Suppressor macrophage treated with lipopolysaccharide for 1 hour (primary cell): ENCODE results near the gene DYRK2.
A peak's percentile ranks its signal among the peaks of the same experiment; 100 is the strongest.

ENCODE experiments used
- DNase-seq, 3 donors: peaks; one replicate each; pipeline ENCODE4 v3.0.0-alpha.2; 2020 to 2022

Gene DYRK2

DNA sequence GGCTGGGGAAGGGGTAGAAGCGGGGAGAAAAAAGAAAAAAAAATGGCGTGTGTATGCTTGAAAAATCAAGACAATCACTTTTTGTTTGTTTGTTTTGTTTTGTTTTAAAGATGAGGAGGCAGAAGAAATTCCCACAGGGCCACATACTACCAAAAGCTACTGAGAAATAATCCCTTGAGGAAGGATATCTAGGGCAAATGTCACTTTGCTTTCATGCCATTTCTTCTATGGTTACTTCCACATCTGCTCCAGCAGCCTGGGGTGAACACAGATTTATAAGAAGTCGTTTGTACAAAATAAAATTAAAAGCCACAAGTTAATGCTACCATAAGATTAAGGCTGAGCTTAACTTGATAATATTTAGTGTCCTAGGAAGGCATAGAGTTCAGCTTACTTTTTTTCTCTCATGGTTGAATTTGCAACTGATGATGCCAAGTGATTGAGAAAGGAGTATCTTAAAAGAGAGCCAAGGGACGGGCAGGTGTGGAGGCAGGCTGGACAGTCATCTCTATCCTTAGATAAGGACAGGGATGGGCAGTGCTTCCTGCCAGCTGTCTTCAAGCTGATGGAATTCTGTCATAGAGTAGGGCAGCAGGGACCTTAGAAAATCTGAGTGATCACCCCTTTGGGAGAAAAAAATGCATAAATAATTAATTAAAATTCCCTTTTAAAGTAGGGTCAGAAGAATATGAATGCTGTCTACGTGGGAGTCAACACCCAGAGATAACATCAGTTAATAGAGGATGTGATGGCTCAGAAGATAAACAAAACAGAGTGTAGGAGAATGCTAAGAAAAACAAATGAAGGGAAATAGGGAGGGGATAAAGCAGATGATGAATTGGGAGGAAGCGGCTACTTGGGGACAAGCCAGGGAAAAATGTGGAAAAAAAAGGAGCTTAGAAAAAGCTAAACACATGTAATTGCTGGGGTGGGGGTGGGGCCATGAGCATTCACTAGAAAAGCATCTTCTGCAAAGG lies 57.1 kb downstream of the DYRK2 start:
- DNase-seq = no peak

GRCh38 chr12:67709367-67709954 lies 60.9 kb downstream of the DYRK2 start:
- no peak for DNase-seq

DNA sequence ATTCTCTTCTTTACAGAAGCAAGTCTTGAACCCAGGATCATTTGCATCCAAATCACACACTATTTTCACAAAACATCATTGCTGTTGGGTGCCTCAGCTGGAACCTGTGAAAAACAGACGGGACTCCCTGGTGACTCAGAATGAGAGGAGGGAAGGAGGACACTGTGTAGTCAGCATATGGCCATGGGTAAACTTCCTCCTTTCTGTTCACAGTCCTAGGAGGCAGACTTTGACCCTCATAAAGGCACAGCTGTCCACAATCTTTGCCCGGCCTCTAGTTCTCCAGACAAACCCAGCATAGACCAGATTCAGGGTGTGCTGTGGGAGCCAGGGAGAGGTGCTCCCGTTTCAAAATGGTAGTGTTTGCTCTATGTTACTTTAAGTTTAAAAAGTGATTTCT lies 62.0 kb downstream of the DYRK2 start:
- peak; percentile 81 to 84 (median 83) for DNase-seq

DNA sequence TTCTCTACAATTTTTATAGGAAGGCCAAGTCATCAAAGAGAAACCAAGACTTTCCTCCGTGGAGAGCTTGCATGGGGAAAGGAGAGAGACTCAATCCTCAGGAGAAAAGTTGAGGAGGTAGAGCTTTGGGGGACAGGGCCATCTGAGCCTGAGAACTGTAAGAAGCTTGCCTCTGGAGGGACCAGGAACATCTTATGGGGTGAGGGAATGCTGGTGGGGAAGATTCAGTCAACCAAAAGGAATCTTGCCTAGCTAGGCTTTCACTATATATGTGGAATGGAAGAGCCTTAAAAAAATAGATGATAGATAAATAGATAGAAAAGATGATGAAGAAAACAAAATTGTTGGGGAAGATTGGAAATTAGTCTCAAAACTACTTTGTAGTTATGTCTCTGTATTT lies 63.5 kb downstream of the DYRK2 start:
- DNase-seq = no peak

DNA sequence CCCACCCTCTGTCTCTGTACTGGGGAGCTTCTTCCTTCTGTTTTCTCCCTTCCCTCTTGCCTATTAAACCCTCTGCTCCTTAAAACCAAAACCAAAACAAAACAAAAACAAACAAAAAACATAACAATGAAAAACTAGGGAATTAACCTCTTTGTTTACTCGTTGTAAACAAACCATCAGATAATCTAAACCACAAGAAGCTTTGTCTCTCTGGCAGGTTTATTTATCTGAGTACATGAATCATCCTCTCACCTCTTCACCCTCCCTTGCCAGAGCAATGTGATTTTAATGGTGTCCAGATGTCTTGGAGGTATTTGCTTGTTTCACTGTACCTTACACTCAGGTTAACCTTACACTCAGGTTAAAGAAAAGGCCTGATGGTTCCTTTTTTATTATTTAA lies 66.1 kb downstream of the DYRK2 start:
- DNase-seq = no peak
